KMS-11 (cell line): ENCODE measurements around the gene ASB18.

Experiments used
- H2AFZ ChIP-seq: fragments of 200-600 bp; sonication (generic); 2 replicates; pipeline ENCODE4 v1.6.1; 2016; ENCODE audit warnings: antibody characterized with exemption, mixed run types, low read depth
- H3K27ac ChIP-seq: fragments of 200-600 bp; sonication (generic); 2 replicates; pipeline ENCODE4 v1.6.1; 2016; ENCODE audit warnings: mild to moderate bottlenecking, mixed run types
- H3K27me3 ChIP-seq: fragments of 200-600 bp; sonication (generic); 2 replicates; pipeline ENCODE4 v1.6.1; 2017; ENCODE audit warnings: mild to moderate bottlenecking, low read depth, mixed run types, moderate library complexity; ENCODE audit not compliant: insufficient read depth
- H3K36me3 ChIP-seq: fragments of 200-600 bp; sonication (generic); 2 replicates; pipeline ENCODE4 v1.6.1; 2017; ENCODE audit warnings: mild to moderate bottlenecking, mixed run types; ENCODE audit not compliant: insufficient read depth
- H3K4me1 ChIP-seq: fragments of 200-600 bp; sonication (generic); 2 replicates; pipeline ENCODE4 v1.6.1; 2016; ENCODE audit warnings: mild to moderate bottlenecking, low read depth, mixed run types; ENCODE audit not compliant: poor library complexity, severe bottlenecking
- H3K4me2 ChIP-seq: fragments of 200-600 bp; sonication (generic); 2 replicates; pipeline ENCODE4 v1.7.0; 2016; ENCODE audit warnings: mild to moderate bottlenecking, mixed run types
- H3K4me3 ChIP-seq: fragments of 200-600 bp; sonication (generic); IDR thresholded peaks from 2 replicates; pipeline ENCODE4 v1.6.1; 2017; ENCODE audit warnings: low read depth, low read length, mixed read lengths; ENCODE audit not compliant: insufficient read depth
- H3K79me2 ChIP-seq: fragments of 200-600 bp; sonication (generic); 2 replicates; pipeline ENCODE4 v1.6.1; 2016; ENCODE audit warnings: low read depth, mixed run types; ENCODE audit not compliant: insufficient read depth
- H3K9ac ChIP-seq: fragments of 200-600 bp; sonication (generic); 2 replicates; pipeline ENCODE4 v1.6.1; 2016; ENCODE audit warnings: mild to moderate bottlenecking, mixed run types
- H4K20me1 ChIP-seq: fragments of 200-600 bp; sonication (generic); 2 replicates; pipeline ENCODE4 v1.6.1; 2016; ENCODE audit warnings: mild to moderate bottlenecking, mixed run types; ENCODE audit not compliant: insufficient read depth
- CTCF ChIP-seq: fragments of 200-600 bp; sonication (generic); conservative IDR thresholded peaks from 2 replicates; pipeline ENCODE4 v1.6.1; 2017; ENCODE audit warnings: low read depth, mild to moderate bottlenecking, antibody characterized with exemption, low read length, moderate library complexity, mixed read lengths

Gene ASB18

GRCh38 chr2:236215761-236216333, 48.4 kb downstream of the ASB18 start:
- H2AFZ ChIP-seq = no peak overlapping the region
- H4K20me1 ChIP-seq = no peaks in the 10 kb centered on the region
- TF ChIP-seq CTCF = no peak
- no peaks in the 10 kb centered on the region for H3K4me1 ChIP-seq
- H3K79me2 ChIP-seq = no peaks in the 10 kb centered on the region
- no peak overlapping the region for H3K4me2 ChIP-seq
- no peaks in the 10 kb centered on the region for H3K36me3 ChIP-seq
- no peak overlapping the region for H3K27ac ChIP-seq
- no peak overlapping the region for H3K9ac ChIP-seq
- H3K27me3 ChIP-seq = no peaks in the 10 kb centered on the region
- no peak overlapping the region for H3K4me3 ChIP-seq

- no peak for TF ChIP-seq CTCF
- Histone ChIP-seq H3K27me3 (no peaks in the 10 kb centered on the region), H3K4me1 (no peaks in the 10 kb centered on the region), H3K9ac (no peak overlapping the region), H3K4me3 (no peak overlapping the region), H3K79me2 (no peaks in the 10 kb centered on the region), H2AFZ (no peak overlapping the region), H3K27ac (no peak overlapping the region), H3K36me3 (no peaks in the 10 kb centered on the region), H3K4me2 (no peak overlapping the region), H4K20me1 (no peaks in the 10 kb centered on the region)
These were observed 49.0 kb downstream of the ASB18 start for GRCh38 chr2:236215196-236215595.

GRCh38 chr2:236214376-236214995, 49.7 kb downstream of the ASB18 start:
- no peaks in the 10 kb centered on the region for H3K27me3 ChIP-seq
- H3K79me2 ChIP-seq = no peaks in the 10 kb centered on the region
- H3K36me3 ChIP-seq = no peaks in the 10 kb centered on the region
- H4K20me1 ChIP-seq = no peaks in the 10 kb centered on the region
- TF ChIP-seq CTCF = no peak
- no peak overlapping the region for H3K4me3 ChIP-seq
- H3K4me2 ChIP-seq = no peak overlapping the region
- H3K9ac ChIP-seq = no peak overlapping the region
- no peaks in the 10 kb centered on the region for H3K4me1 ChIP-seq
- no peak overlapping the region for H3K27ac ChIP-seq
- H2AFZ ChIP-seq = no peak overlapping the region

GRCh38 chr2:236211296-236211695, 52.9 kb downstream of the ASB18 start:
- no peak overlapping the region for H3K4me3 ChIP-seq
- no peaks in the 10 kb centered on the region for H3K4me1 ChIP-seq
- no peaks in the 10 kb centered on the region for H3K36me3 ChIP-seq
- H2AFZ ChIP-seq = no peak overlapping the region
- H4K20me1 ChIP-seq = no peaks in the 10 kb centered on the region
- no peak for TF ChIP-seq CTCF
- no peak overlapping the region for H3K4me2 ChIP-seq
- no peak overlapping the region for H3K9ac ChIP-seq
- no peaks in the 10 kb centered on the region for H3K79me2 ChIP-seq
- no peaks in the 10 kb centered on the region for H3K27me3 ChIP-seq
- H3K27ac ChIP-seq = no peak overlapping the region
